GM12878 (cell line): Measurements from ENCODE around the gene SLC25A51. TPM values are rescaled to one million over a fixed set of nuclear protein-coding genes. Genes with fewer than 3 reads are reported as not detected.
A peak's percentile ranks its signal among the peaks of the same experiment; 100 is the strongest.

Experiments used
- ATAC-seq: fragments of 200-7000 bp; cut with Tn5 transposase; 3 replicates; pipeline ENCODE4 v1.9.1; 2020; ENCODE audit warnings: mild to moderate bottlenecking, moderate library complexity
- BruUV-seq: library from RNA; stranded (reverse); fragments of 400-500 nt; replicated peaks from 2 replicates; lab custom pipeline; 2021; lab: Mats Ljungman, UMichigan
- CTCF ChIA-PET: fragments of 300-600 bp; sonication (Branson Sonifier 250); formaldehyde crosslinking; extraction: SDS; loops from one replicate; lab custom pipeline; 2021; ENCODE audit warnings: inconsistent platforms; lab: Yijun Ruan, JAX
- POLR2A ChIA-PET: fragments of 350-600 bp; formaldehyde crosslinking; extraction: SDS; loops from one replicate; lab custom pipeline; 2021; ENCODE audit warnings: inconsistent platforms; lab: Charles Lee
- RAD21 ChIA-PET: fragments of 300-600 bp; sonication (Branson Sonifier 250); formaldehyde crosslinking; loops from one replicate; lab custom pipeline; 2023; ENCODE audit warnings: antibody characterized with exemption; ENCODE audit not compliant: unreplicated experiment; lab: Charles Lee
- SMC1A ChIA-PET: fragments of 300-600 bp; sonication (Branson Sonifier 250); formaldehyde crosslinking; loops from one replicate; lab custom pipeline; 2023; ENCODE audit not compliant: unreplicated experiment, uncharacterized antibody; lab: Charles Lee
- DNase-seq: peaks from one replicate; pipeline ENCODE4 v3.0.0-alpha.2; 2011; ENCODE audit warnings: low read depth, low spot score
- FAIRE-seq: peaks from 3 replicates; lab custom pipeline; 2011; peaks lifted over from hg19 to GRCh38; lab: Jason Lieb, UNC
- H2AFZ ChIP-seq: 2 replicates; pipeline ENCODE4 v1.6.0; 2011; ENCODE audit warnings: low read depth, low read length, control low read depth; ENCODE audit not compliant: control insufficient read depth
- H3K27ac ChIP-seq: 2 replicates; pipeline ENCODE4 v1.5.1; 2011; ENCODE audit warnings: control low read depth; ENCODE audit not compliant: control insufficient read depth, insufficient read depth
- H3K27me3 ChIP-seq, 2 experiments: replicated peaks in 1 of 2; 2 replicates each; pipeline versions ENCODE4 v1.6.0 to v1.6.1; 2011; ENCODE audit warnings: low read length in 1 of 2; ENCODE audit not compliant: control insufficient read depth in 2 of 2, insufficient read depth in 2 of 2
- H3K36me3 ChIP-seq, 2 experiments: 2 replicates each; pipeline ENCODE4 v1.5.1; 2011; ENCODE audit warnings: low read length in 1 of 2; ENCODE audit not compliant: control insufficient read depth in 2 of 2, insufficient read depth in 2 of 2
- H3K4me1 ChIP-seq: 2 replicates; pipeline ENCODE4 v1.6.1; 2011; ENCODE audit warnings: mild to moderate bottlenecking, low read length, moderate library complexity, mixed read lengths; ENCODE audit not compliant: control insufficient read depth, insufficient read depth
- H3K4me2 ChIP-seq: 2 replicates; pipeline ENCODE4 v1.6.0; 2011; ENCODE audit warnings: control low read depth; ENCODE audit not compliant: control insufficient read depth, insufficient read depth
- H3K4me3 ChIP-seq: fragments of 200-600 bp; sonication (generic); 2 replicates; pipeline ENCODE4 v1.5.1; 2016
- H3K79me2 ChIP-seq: 2 replicates; pipeline ENCODE4 v1.6.0; 2011; ENCODE audit warnings: low read length; ENCODE audit not compliant: control insufficient read depth, insufficient read depth
- H3K9ac ChIP-seq: 2 replicates; pipeline ENCODE4 v1.8.0; 2011; ENCODE audit warnings: low read length, control low read depth, mixed read lengths; ENCODE audit not compliant: control insufficient read depth, insufficient read depth
- H3K9me3 ChIP-seq: replicated peaks from 3 replicates; pipeline ENCODE4 v1.5.1; 2011; ENCODE audit warnings: mild to moderate bottlenecking, low read length; ENCODE audit not compliant: control insufficient read depth, insufficient read depth
- H4K20me1 ChIP-seq: 2 replicates; pipeline ENCODE4 v1.6.0; 2011; ENCODE audit not compliant: control insufficient read depth, insufficient read depth
- ASH2L ChIP-seq: fragments of 300-600, 200-600 bp; sonication (generic); IDR thresholded peaks from 2 replicates; pipeline ENCODE4 v1.6.1; 2017; ENCODE audit warnings: low read depth, mild to moderate bottlenecking, borderline replicate concordance
- BRCA1 ChIP-seq: IDR thresholded peaks from 2 replicates; pipeline ENCODE4 v1.6.1; 2011; ENCODE audit warnings: low read depth, low read length, improper control_type of control experiment
- CBX3 ChIP-seq: fragments of 200-600 bp; sonication (generic); IDR thresholded peaks from 2 replicates; pipeline ENCODE4 v1.6.1; 2016; ENCODE audit warnings: low read depth, borderline replicate concordance
- ETV6 ChIP-seq, 2 experiments: fragments of 450-650 bp in 1 of 2; IDR thresholded peaks in 1 of 2; conservative IDR thresholded peaks in 1 of 2; 2 replicates each; pipeline ENCODE4 v1.6.1; 2014; ENCODE audit warnings: antibody characterized with exemption in 1 of 2, borderline replicate concordance in 1 of 2, low read depth in 1 of 2, mild to moderate bottlenecking in 1 of 2, moderate library complexity in 1 of 2
- KDM1A ChIP-seq: fragments of 200-600 bp; sonication (generic); IDR thresholded peaks from 2 replicates; pipeline ENCODE4 v1.6.1; 2016; ENCODE audit warnings: borderline replicate concordance
- PAX5 ChIP-seq: IDR thresholded peaks from 2 replicates; pipeline ENCODE4 v1.6.1; 2011; ENCODE audit warnings: low read depth, low read length, borderline replicate concordance
- ZNF217 ChIP-seq: fragments of 450-650 bp; IDR thresholded peaks from 2 replicates; pipeline ENCODE4 v1.6.1; 2017; ENCODE audit warnings: antibody characterized with exemption, mild to moderate bottlenecking
- in situ Hi-C: fragments of 300-500 bp; cut with MboI; formaldehyde crosslinking; loops from 9 replicates; pipeline ENCODE4 v1.14.3; 2018; ENCODE audit warnings: mixed read lengths
- intact Hi-C: fragments of 100-400 bp; cut with micrococcal nuclease; formaldehyde crosslinking; loops from one replicate; pipeline ENCODE4 v1.14.2; 2022; ENCODE audit not compliant: unreplicated experiment
- polyA plus RNA-seq, 11 experiments: library from polyadenylated mRNA; depleted of rRNA in 4 of 11; unstranded in 6 of 11; stranded (reverse) in 5 of 11; fragments of >200 nt; fragmentation: Nextera tagmentation in 4 of 11; fragmentation: Illumina TruSeq in 1 of 11; extraction: Ambion mirVana in 4 of 11; extraction: Trizol in 1 of 11; gene quantifications; 1 replicate in 1 of 11; 2 replicates in 10 of 11; pipeline versions ENCODE4 v1.2.1 to v1.2.3, GENCODE V29; 2011 to 2016; ENCODE audit warnings: inconsistent platforms in 2 of 11, missing spikeins in 2 of 11, low read depth in 1 of 11
- total RNA-seq, 4 experiments: library from RNA; depleted of rRNA in 3 of 4; stranded (reverse); fragments of >200 nt in 3 of 4; fragmentation: Illumina TruSeq in 1 of 4; extraction: Trizol in 1 of 4; gene quantifications; 2 replicates each; pipeline versions ENCODE4 v1.2.1 to v1.2.3, GENCODE V29; 2013 to 2021

Gene SLC25A51
- total and polyA plus RNA-seq, 10 of the 15 experiments (the other 5 are each of a cell fraction or from before 2014, with no cell fraction given) = 3.8 to 29.3 (median 13.2) TPM

GRCh38 chr9:37902131-37902530 is 1.8 kb downstream of the SLC25A51 start:
- ChIA-PET RAD21 (interaction anchor here (1.1 to 2.3 kb wide), 11 partner anchors 11 to 906 kb away, joined by 3 to 11 read pairs (median 5); partner anchors contain the start of gene EXOSC3), SMC1A (interaction anchor here (0.6 to 4.6 kb wide), 21 partner anchors 11 to 427 kb away, joined by 3 to 24 read pairs (median 3); no protein-coding TSS in a partner anchor), CTCF (interaction anchor here (0.6 to 2.6 kb wide), 16 partner anchors 9 to 499 kb away, joined by 3 to 15 read pairs (median 5); partner anchors contain the start of gene POLR1E), POLR2A (interaction anchor here (0.9 to 1.6 kb wide), 2 partner anchors 65 to 117 kb away, joined by 3 to 4 read pairs; partner anchors contain the start of gene EXOSC3)
- FAIRE-seq = no peak
- H3K9me3 ChIP-seq = no peaks in the 10 kb centered on the region
- no peaks in the 10 kb centered on the region; a peak in 3 of 4 replicates for H3K36me3 ChIP-seq
- no peak for DNase-seq
- peaks cover 25% of the 10 kb centered on the region for H3K79me2 ChIP-seq
- peak overlapping the region; percentile 80; the same call in 1 of the 2 replicates for H3K9ac ChIP-seq
- BruUV-seq = no TSS peak
- intact Hi-C loops = loop anchor here (5.0 to 10.0 kb wide), 3 partner anchors 100 to 420 kb away; partner anchors contain the start of genes DCAF10 and TOMM5
- ATAC-seq = no peak
- in situ Hi-C loops = loop anchor here (25.0 kb wide), 1 partner anchor 785 kb away; no protein-coding TSS in a partner anchor
- H3K27ac ChIP-seq = peak overlapping the region; percentile 76; the same call in 1 of the 2 replicates
- no peaks in the 10 kb centered on the region for H4K20me1 ChIP-seq
- TF ChIP-seq KDM1A (no peak), PAX5 (no peak), ZNF217 (no peak), CBX3 (no peak), ETV6 (conservative IDR thresholded peaks at IDR 0.05 in 1 of 2, IDR thresholded peaks at IDR 0.05 in 1 of 2; ENCODE audit: borderline replicate concordance in 1 of 2, low read depth in 1 of 2) (no peak), BRCA1 (no peak), ASH2L (no peak)
- H3K27me3 ChIP-seq = no peaks in the 10 kb centered on the region
- H3K4me3 ChIP-seq = peak overlapping the region; percentile 30; the same call in 1 of the 2 replicates
- H2AFZ ChIP-seq = no peak overlapping the region
- peak overlapping the region; percentile 93 for H3K4me2 ChIP-seq
- H3K4me1 ChIP-seq = peaks cover 10% of the 10 kb centered on the region
